Small intestine (tissue), 7 donors: Measurements from ENCODE around the gene ZNRF2. TPM values are rescaled to one million over a fixed set of nuclear protein-coding genes. Genes with fewer than 3 reads are reported as not detected.

Source experiments
- DNase-seq, 2 donors: peaks; one replicate each; pipeline versions ENCODE4 v3.0.0 to v3.0.0-alpha.2; 2013
- FAIRE-seq: peaks from 2 replicates; lab custom pipeline; 2012; peaks lifted over from hg19 to GRCh38; lab: Jason Lieb, UNC
- H3K27ac ChIP-seq, 3 donors: one replicate each; pipeline ENCODE4 v1.5.1; 2013; ENCODE audit warnings: low read length in 2 of 3, mild to moderate bottlenecking in 2 of 3, control low read depth in 1 of 3, inconsistent platforms in 1 of 3, low read depth in 1 of 3, moderate library complexity in 1 of 3
- H3K27me3 ChIP-seq, 3 donors: one replicate each; pipeline ENCODE4 v1.6.1; 2013; ENCODE audit warnings: low read length in 3 of 3, inconsistent platforms in 1 of 3; ENCODE audit not compliant: control insufficient read depth in 3 of 3, insufficient read depth in 3 of 3
- H3K36me3 ChIP-seq, 3 donors: one replicate each; pipeline ENCODE4 v1.6.1; 2013; ENCODE audit warnings: low read length in 3 of 3, inconsistent platforms in 1 of 3, low read depth in 1 of 3, mild to moderate bottlenecking in 1 of 3, moderate library complexity in 1 of 3; ENCODE audit not compliant: control insufficient read depth in 3 of 3, insufficient read depth in 2 of 3
- H3K4me1 ChIP-seq, 3 donors: one replicate each; pipeline ENCODE4 v1.6.1; 2013; ENCODE audit warnings: low read length in 2 of 3, inconsistent platforms in 1 of 3, low read depth in 1 of 3, mild to moderate bottlenecking in 1 of 3, moderate library complexity in 1 of 3; ENCODE audit not compliant: control insufficient read depth in 3 of 3, insufficient read depth in 2 of 3
- H3K4me3 ChIP-seq, 3 donors: one replicate each; pipeline ENCODE4 v1.5.1; 2013; ENCODE audit warnings: low read length in 3 of 3, control low read depth in 1 of 3, inconsistent platforms in 1 of 3, low read depth in 1 of 3, mild to moderate bottlenecking in 1 of 3, moderate library complexity in 1 of 3
- H3K9me3 ChIP-seq, 2 donors: one replicate each; pipeline ENCODE4 v1.6.1; 2013; ENCODE audit warnings: low read depth in 1 of 2, low read length in 1 of 2; ENCODE audit not compliant: control insufficient read depth in 2 of 2, insufficient read depth in 1 of 2
- WGBS, 3 donors: extraction: QIAGEN DNeasy Blood & Tissue Kit; methylation state at CpG; one replicate each; pipeline ENCODE4 v1.1.7; 2013; 5-methylcytosine and 5-hydroxymethylcytosine counted together
- polyA plus RNA-seq, 4 donors: library from polyadenylated mRNA; stranded (reverse) in 3 of 4; unstranded in 1 of 4; fragments of 200-250 nt in 3 of 4; fragments of 120-200 nt in 1 of 4; gene quantifications; one replicate each; pipeline versions ENCODE4 v1.2.1 to v1.2.3, GENCODE V29; 2013
- donor health status: healthy with polysubstance abuse.
- donor health status: control.
- donor health status: control.
- donor health status: Bipolar disorder and iron deficiency.
- donor health status: healthy.

The ZNRF2 gene
- polyA plus RNA-seq, 4 donors: 8.9 to 19.9 (median 16.0) TPM

GRCh38 chr7:30323006-30323355, 38.6 kb downstream of the ZNRF2 start:
- H3K4me3 ChIP-seq: no peak overlapping the region
- H3K9me3 ChIP-seq: no peaks in the 10 kb centered on the region
- peaks cover 0 to 4% (median 4%) of the 10 kb centered on the region in 3 donors for H3K4me1 ChIP-seq
- H3K27me3 ChIP-seq: no peaks in the 10 kb centered on the region
- WGBS, 3 donors: 9 to 37% (median 11%) methylated on average over 2 of the region's 2 CpGs
- H3K36me3 ChIP-seq: peaks cover 0 to 3% (median 0%) of the 10 kb centered on the region in 3 donors
- peak overlapping the region in 2 of 3 donors; percentile 82 to 89 for H3K27ac ChIP-seq
- FAIRE-seq: no peak
- peak; percentile 27 to 36 for DNase-seq

- H3K27me3 ChIP-seq: no peaks in the 10 kb centered on the region
- no peaks in the 10 kb centered on the region for H3K9me3 ChIP-seq
- peaks cover 0 to 7% (median 4%) of the 10 kb centered on the region in 3 donors for H3K4me1 ChIP-seq
- FAIRE-seq (no peak), DNase-seq (no peak)
- 20 to 33% (median 32%) methylated on average over 1 of the region's 1 CpG for WGBS, 3 donors
- H3K27ac ChIP-seq: no peak overlapping the region
- H3K4me3 ChIP-seq: no peak overlapping the region
- H3K36me3 ChIP-seq: peaks cover 0 to 3% (median 0%) of the 10 kb centered on the region in 3 donors
Observed at GRCh38 chr7:30327813-30328212, 43.4 kb downstream of the ZNRF2 start.

DNA sequence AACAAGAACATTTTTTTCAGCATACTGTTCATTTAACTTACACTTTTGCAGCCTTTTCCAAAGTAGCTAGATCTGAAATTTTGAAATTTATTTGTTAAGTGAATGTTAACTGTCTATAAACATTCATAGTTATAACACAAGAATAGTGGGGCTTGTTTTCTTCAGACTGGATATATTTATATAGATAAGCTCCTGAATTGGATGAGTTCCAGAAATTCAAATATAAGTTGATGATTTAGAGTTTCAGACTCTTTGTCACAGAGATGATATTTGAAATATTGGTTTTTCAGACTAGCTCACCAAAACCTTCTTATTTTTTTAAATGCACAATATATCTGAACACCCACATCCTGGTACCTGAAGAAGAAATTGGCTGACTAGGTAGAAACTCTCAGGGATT, 44.0 kb downstream of the ZNRF2 start:
- Histone ChIP-seq H3K27ac (no peak overlapping the region), H3K36me3 (peaks cover 0 to 3% (median 0%) of the 10 kb centered on the region in 3 donors), H3K4me1 (peaks cover 0 to 7% (median 4%) of the 10 kb centered on the region in 3 donors), H3K4me3 (no peak overlapping the region), H3K9me3 (no peaks in the 10 kb centered on the region), H3K27me3 (no peaks in the 10 kb centered on the region)
- FAIRE-seq: no peak
- DNase-seq: no peak

GRCh38 chr7:30329716-30330115, 45.3 kb downstream of the ZNRF2 start:
- H3K4me3 ChIP-seq: no peak overlapping the region
- H3K36me3 ChIP-seq: peaks cover 0 to 3% (median 0%) of the 10 kb centered on the region in 3 donors
- WGBS, 3 donors: 73 to 75% (median 74%) methylated on average over 3 of the region's 3 CpGs
- H3K9me3 ChIP-seq: no peaks in the 10 kb centered on the region
- FAIRE-seq (no peak), DNase-seq (no peak)
- no peaks in the 10 kb centered on the region for H3K27me3 ChIP-seq
- H3K4me1 ChIP-seq: peaks cover 0 to 7% (median 4%) of the 10 kb centered on the region in 3 donors
- H3K27ac ChIP-seq: no peak overlapping the region

DNA sequence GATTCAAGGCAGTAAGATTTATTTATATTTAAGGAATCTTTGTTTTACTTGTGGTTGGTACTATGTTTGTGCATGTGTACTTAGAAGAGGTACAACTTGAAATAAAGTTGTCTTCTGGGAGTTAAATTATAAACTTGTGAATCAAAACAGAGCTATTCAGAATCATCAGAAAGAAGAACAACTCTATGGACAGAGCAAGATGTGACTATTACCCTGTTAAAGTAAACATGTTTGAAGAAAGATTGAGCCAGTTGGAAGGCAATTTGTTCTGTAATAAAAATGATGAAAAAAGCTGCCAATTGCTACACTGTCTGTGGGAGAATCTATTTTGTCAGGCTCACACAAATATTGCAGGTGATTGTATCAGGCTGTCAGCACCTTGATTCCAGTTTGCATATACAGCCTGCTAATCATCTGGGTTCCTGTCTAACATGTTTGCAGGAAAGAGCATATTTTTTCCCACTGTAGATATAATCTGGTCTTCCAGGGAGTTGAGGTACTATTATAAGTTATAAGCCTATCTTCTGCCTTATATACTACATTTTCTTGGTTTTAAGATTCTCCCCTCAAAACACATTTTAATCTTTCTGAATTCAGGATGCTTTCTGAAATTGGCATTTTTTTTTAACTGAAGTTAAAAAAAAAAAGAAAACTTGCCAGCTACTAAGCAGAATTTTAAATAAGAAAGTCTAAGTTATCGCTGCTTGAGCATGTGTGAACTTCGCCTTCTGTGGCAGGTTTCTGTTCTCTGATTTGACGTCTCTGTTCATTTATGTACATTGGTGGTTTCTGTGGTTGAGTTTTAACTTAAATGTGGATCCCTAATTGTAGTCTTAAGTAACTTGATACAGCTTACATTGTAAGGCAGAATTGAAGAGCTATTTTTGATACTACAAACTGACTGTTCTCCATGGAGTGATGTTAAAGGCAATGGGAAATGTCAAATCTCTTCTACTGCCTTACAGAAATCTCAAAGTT, 46.0 kb downstream of the ZNRF2 start:
- WGBS, 3 donors: 25 to 42% (median 26%) methylated on average over 3 of the region's 3 CpGs
- Histone ChIP-seq H3K36me3 (peaks cover 0 to 3% (median 0%) of the 10 kb centered on the region in 3 donors), H3K27ac (peak overlapping the region in 1 of 3 donors; percentile 12), H3K4me1 (peaks cover 0 to 7% (median 4%) of the 10 kb centered on the region in 3 donors), H3K4me3 (no peak overlapping the region), H3K9me3 (no peaks in the 10 kb centered on the region), H3K27me3 (no peaks in the 10 kb centered on the region)
- no peak for FAIRE-seq
- peak; percentile 26 to 62 for DNase-seq

- DNase-seq (no peak), FAIRE-seq (no peak)
- no peaks in the 10 kb centered on the region for H3K9me3 ChIP-seq
- WGBS, 3 donors: 87 to 89% (median 88%) methylated on average over 2 of the region's 2 CpGs
- H3K4me3 ChIP-seq: no peak overlapping the region
- peaks cover 0 to 7% (median 4%) of the 10 kb centered on the region in 3 donors for H3K4me1 ChIP-seq
- H3K27me3 ChIP-seq: no peaks in the 10 kb centered on the region
- H3K27ac ChIP-seq: no peak overlapping the region
- H3K36me3 ChIP-seq: peaks cover 0 to under 1% (median 0%) of the 10 kb centered on the region in 3 donors
Observed at GRCh38 chr7:30331338-30331737, 46.9 kb downstream of the ZNRF2 start.

DNA sequence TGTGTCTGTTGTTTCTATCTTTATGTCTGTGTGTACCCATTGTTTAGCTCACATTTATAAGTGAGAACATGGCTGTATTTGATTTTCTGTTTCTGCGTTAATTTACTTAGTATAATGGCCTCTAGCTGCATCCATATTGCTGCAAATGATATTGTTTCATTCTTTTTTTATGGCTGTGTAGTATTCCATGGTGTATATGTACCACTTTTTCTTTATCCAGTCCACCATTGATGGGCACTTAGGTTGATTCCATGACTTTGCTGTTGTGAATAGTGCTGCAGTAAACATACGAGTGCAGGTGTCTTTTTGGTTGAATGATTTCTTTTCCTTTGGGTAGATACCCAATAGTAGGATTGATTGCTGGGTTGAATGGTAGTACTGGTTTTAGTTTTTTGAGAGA, 48.2 kb downstream of the ZNRF2 start:
- no peak for FAIRE-seq
- WGBS, 3 donors: 96 to 100% (median 100%) methylated on average over 2 of the region's 2 CpGs

GRCh38 chr7:30335763-30336487, 51.5 kb downstream of the ZNRF2 start:
- 45 to 52% (median 46%) methylated on average over 4 of the region's 4 CpGs for WGBS, 3 donors
- no peak overlapping the region for H3K4me3 ChIP-seq
- FAIRE-seq (no peak), DNase-seq (no peak)
- peaks cover 0 to 1% (median 0%) of the 10 kb centered on the region in 3 donors for H3K4me1 ChIP-seq
- no peaks in the 10 kb centered on the region for H3K27me3 ChIP-seq
- H3K9me3 ChIP-seq: no peaks in the 10 kb centered on the region
- no peak overlapping the region for H3K27ac ChIP-seq
- no peaks in the 10 kb centered on the region for H3K36me3 ChIP-seq

More for the DNA sequence above, 48.2 kb downstream of the ZNRF2 start:
- no peak overlapping the region for H3K27ac ChIP-seq
- H3K4me1 ChIP-seq: peaks cover 0 to 7% (median 4%) of the 10 kb centered on the region in 3 donors
- no peaks in the 10 kb centered on the region for H3K27me3 ChIP-seq
- no peaks in the 10 kb centered on the region for H3K9me3 ChIP-seq
- no peak for DNase-seq
- H3K4me3 ChIP-seq: no peak overlapping the region
- no peaks in the 10 kb centered on the region for H3K36me3 ChIP-seq
